GM19025 (cell line): ENCODE data around the gene KSR1.
"Not testable (repeated sequence)": the region's sequence is repeated elsewhere in the genome, so short reads cannot be mapped to it uniquely, and the experiment has no call there.

ENCODE experiments used
- ATAC-seq: cut with Tn5 transposase; IDR thresholded peaks from one replicate; pipeline ENCODE4 v1.9.1; 2021; ENCODE audit warnings: mild to moderate bottlenecking, low read depth, moderate library complexity; ENCODE audit not compliant: unreplicated experiment

The KSR1 gene

GRCh38 chr17:27425991-27426390, 30.3 kb upstream of the KSR1 start:
- no peak for ATAC-seq

- ATAC-seq: not testable (repeated sequence)
Measured at GRCh38 chr17:27426471-27426870, 29.8 kb upstream of the KSR1 start.

GRCh38 chr17:27427166-27427862, 28.9 kb upstream of the KSR1 start:
- not testable (repeated sequence) for ATAC-seq

GRCh38 chr17:27428781-27429505, 27.3 kb upstream of the KSR1 start:
- ATAC-seq: no peak

GRCh38 chr17:27429666-27430382, 26.4 kb upstream of the KSR1 start:
- ATAC-seq: no peak

- no peak for ATAC-seq
Measured at GRCh38 chr17:27430383-27430840, 25.8 kb upstream of the KSR1 start.

- no peak for ATAC-seq
Measured at GRCh38 chr17:27430882-27431491, 25.3 kb upstream of the KSR1 start.

GRCh38 chr17:27433521-27433920, 22.7 kb upstream of the KSR1 start:
- no peak for ATAC-seq

GRCh38 chr17:27435431-27436070, 20.7 kb upstream of the KSR1 start:
- ATAC-seq: not testable (repeated sequence)

GRCh38 chr17:27438348-27438998, 17.8 kb upstream of the KSR1 start:
- no peak for ATAC-seq

GRCh38 chr17:27439342-27439741, 16.9 kb upstream of the KSR1 start:
- ATAC-seq: no peak

GRCh38 chr17:27442702-27443101, 13.5 kb upstream of the KSR1 start:
- no peak for ATAC-seq

GRCh38 chr17:27443491-27443890, 12.8 kb upstream of the KSR1 start:
- no peak for ATAC-seq

GRCh38 chr17:27445971-27446370, 10.3 kb upstream of the KSR1 start:
- ATAC-seq: no peak

GRCh38 chr17:27446569-27447301, 9.5 kb upstream of the KSR1 start:
- no peak for ATAC-seq

GRCh38 chr17:27448534-27448933, 7.7 kb upstream of the KSR1 start:
- ATAC-seq: not testable (repeated sequence)

- ATAC-seq: no peak
Measured at GRCh38 chr17:27449541-27449940, 6.7 kb upstream of the KSR1 start.

GRCh38 chr17:27449988-27450387, 6.3 kb upstream of the KSR1 start:
- no peak for ATAC-seq

GRCh38 chr17:27450416-27450815, 5.8 kb upstream of the KSR1 start:
- ATAC-seq: no peak
